ENCODE measurements around the gene TRMT2A.
"Not testable (repeated sequence)": the region's sequence is repeated elsewhere in the genome, so short reads cannot be mapped to it uniquely, and the experiment has no call there.

Gene TRMT2A

DNA sequence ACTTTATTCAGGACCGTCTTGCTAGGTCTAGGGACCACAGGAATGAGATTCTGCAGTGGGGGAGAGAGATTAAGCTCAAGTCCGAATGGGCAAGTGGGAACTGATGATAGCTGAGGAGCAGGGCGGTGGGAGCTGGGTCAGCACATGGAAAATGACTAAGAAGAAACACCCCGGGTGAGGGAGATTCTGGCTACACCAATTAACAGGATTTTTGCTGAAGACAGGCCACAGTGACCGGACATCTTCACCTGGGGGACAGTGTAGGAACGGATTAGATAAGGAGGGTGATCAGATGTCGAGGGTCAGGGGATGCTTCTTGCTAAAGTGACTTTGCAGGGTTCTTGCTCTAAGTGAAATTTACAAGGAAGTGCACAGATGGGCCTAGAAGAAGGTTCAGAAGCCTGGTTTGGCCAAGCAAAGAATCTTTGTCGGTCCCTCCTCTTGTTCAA, 45.5 kb downstream of the TRMT2A start:
- no peak overlapping the region for H3K4me3 ChIP-seq (ENCODE audit: low read length)
- DNase-seq (ENCODE audit: low read depth) = no peak
- TF ChIP-seq, protein P1, sequence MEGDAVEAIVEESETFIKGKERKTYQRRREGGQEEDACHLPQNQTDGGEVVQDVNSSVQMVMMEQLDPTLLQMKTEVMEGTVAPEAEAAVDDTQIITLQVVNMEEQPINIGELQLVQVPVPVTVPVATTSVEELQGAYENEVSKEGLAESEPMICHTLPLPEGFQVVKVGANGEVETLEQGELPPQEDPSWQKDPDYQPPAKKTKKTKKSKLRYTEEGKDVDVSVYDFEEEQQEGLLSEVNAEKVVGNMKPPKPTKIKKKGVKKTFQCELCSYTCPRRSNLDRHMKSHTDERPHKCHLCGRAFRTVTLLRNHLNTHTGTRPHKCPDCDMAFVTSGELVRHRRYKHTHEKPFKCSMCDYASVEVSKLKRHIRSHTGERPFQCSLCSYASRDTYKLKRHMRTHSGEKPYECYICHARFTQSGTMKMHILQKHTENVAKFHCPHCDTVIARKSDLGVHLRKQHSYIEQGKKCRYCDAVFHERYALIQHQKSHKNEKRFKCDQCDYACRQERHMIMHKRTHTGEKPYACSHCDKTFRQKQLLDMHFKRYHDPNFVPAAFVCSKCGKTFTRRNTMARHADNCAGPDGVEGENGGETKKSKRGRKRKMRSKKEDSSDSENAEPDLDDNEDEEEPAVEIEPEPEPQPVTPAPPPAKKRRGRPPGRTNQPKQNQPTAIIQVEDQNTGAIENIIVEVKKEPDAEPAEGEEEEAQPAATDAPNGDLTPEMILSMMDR (IDR thresholded peaks at IDR 0.05; ENCODE audit: insufficient read depth, low read depth, low read length, missing control alignments) = no peak

DNA sequence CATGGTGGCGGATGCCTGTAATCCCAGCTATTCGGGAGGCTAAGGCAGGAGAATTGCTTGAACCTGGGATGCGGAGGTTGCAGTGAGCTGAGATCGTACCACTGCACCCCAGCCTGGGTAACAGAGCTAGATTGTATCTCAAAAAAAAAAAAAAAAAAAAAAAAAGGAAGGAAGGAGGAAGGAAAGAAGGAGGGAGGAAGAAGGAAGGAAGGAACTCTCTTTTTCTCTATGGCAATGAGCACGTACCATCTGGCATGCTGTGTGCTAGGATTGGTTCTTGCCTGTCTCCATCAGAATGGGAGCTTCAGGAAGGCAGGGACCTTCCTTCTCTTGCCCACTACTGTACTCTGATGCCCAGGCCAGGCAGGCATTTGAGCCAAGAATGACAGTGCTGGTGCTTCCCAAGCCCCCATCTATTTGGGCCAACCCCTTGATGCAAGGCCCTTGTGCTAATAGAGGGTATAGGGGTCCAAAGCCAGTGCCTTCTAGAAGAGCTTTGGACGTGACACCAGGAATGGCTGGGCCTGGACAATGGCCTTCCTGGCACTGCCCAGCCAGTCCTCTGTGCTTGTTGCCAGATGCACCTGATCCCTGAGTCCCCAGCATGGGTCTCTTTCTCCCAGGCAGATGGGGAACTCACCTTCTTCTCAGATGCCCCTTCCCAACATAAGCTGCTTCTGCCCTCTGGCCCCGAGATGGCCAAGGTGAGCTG, 47.5 kb downstream of the TRMT2A start:
- DNase-seq (ENCODE audit: low read depth) = no peak
- TF ChIP-seq, protein P1 (IDR thresholded peaks at IDR 0.05; ENCODE audit: insufficient read depth, low read depth, low read length, missing control alignments) = no peak
- H3K4me3 ChIP-seq (ENCODE audit: low read length) = no peak overlapping the region

DNA sequence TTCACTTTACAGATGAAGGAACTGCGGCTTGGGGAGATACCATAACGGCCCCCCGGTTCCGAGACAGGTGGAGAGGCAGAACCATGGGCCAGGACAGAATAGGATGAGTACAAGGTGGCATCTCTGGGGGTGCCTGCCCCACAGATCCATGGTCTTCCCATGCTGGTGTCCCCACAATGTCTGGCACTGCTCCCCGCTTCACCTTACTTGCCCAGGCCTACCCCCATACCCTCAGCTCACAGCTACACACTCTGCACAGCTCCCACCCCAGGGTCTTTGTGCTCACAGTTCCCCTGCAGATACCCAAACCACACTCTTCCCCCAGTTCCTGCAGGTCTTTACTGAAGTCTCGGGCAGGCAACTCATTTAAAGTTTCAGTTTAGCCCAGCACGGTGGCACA, 48.4 kb downstream of the TRMT2A start:
- TF ChIP-seq, protein P1 (IDR thresholded peaks at IDR 0.05; ENCODE audit: insufficient read depth, low read depth, low read length, missing control alignments) = no peak

DNA sequence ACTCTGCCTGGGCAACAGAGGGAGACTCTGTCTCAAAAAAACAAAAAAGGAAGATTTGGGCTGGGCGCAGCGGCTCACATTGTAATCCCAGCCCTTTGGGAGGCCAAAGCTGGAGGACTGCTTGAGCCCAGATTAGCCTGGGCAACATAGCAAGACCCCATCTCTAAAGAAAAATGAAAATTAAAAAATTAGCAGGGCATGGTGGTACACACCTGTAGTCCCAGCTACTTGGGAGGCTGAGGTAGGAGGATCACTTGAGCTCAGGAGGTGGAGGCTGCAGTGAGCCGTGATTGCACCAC, 49.7 kb downstream of the TRMT2A start:
- not testable (repeated sequence) for H3K4me3 ChIP-seq (ENCODE audit: low read length); DNase-seq (ENCODE audit: low read depth)

More for the DNA sequence above, 48.4 kb downstream of the TRMT2A start:
- no peak for DNase-seq (ENCODE audit: low read depth)
- H3K4me3 ChIP-seq (ENCODE audit: low read length) = no peak overlapping the region

DNA sequence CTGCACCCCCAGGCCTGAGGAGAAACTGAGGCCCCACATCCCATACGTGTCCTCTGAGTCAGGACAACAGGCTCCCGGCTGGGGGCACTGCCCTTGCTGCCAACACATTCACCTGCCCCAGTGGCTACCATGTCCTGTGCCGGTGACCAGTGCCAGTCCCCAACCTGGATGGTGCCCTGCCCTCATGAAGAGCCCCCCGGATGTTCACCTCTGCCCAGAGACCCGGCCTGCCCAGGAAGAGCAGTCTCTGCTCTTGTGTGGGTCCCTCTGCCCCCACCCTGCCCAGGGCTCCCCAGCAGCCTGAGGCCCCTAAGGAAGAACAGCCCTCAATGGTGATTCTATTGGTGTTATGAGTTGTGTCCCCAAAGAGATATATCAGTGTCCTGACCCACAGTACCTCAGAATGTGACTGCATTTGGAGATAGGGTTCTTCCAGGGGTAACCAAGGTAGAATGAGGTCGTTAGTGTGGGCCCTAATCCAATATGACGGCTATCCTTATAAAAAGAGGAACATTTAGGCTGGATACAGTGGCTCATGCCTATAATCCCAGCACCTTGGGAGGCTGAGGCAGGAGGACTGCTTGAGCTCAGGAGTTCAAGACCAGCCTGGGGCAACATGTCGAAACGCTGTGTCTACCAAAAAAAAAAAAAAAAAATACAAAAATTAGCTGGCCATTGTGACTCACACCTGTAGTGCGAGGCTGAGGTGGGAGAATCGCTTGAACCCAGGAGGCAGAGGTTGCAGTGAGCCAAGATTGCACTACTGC, 50.2 kb downstream of the TRMT2A start:
- DNase-seq (ENCODE audit: low read depth) = no peak
- TF ChIP-seq, protein P1 (IDR thresholded peaks at IDR 0.05; ENCODE audit: insufficient read depth, low read depth, low read length, missing control alignments) = no peak
- no peak overlapping the region for H3K4me3 ChIP-seq (ENCODE audit: low read length)

DNA sequence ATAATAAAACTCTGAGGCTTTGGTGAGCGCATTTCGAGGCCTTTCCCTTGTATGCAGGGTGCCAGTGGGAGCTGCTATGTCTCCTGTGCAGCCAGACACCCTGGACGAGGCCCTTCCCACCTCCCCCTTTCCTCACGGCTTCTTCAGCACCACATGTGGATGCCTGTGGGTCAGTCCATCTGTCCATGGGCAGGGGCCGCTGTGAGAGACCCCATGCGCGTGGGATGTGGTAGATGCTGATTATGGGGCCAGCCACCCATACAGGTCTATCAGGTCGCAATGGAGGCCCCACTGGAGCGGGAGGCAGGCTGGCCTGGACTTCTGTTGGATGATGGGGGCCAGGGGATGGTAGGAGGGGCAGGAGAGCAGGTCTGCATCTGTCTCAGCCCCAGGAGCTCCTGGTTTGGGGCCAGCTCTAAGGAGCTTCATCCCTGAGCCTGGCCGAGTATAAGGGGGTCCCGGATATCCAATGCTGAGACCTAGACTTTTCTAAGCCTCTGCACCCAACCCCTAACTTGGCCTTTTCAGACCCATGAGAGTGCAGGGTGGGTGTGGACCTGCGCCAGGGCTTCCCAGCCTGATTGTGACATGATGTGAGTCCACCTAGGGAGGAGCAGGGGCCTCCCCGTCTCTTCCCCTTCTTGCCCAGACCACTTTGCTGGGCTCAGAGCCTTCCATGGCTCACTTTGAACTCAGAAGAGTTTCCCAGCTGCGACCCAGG, 51.0 kb downstream of the TRMT2A start:
- no peak for DNase-seq (ENCODE audit: low read depth)
- no peak overlapping the region for H3K4me3 ChIP-seq (ENCODE audit: low read length)
- TF ChIP-seq, protein P1 (IDR thresholded peaks at IDR 0.05; ENCODE audit: insufficient read depth, low read depth, low read length, missing control alignments) = no peak

DNA sequence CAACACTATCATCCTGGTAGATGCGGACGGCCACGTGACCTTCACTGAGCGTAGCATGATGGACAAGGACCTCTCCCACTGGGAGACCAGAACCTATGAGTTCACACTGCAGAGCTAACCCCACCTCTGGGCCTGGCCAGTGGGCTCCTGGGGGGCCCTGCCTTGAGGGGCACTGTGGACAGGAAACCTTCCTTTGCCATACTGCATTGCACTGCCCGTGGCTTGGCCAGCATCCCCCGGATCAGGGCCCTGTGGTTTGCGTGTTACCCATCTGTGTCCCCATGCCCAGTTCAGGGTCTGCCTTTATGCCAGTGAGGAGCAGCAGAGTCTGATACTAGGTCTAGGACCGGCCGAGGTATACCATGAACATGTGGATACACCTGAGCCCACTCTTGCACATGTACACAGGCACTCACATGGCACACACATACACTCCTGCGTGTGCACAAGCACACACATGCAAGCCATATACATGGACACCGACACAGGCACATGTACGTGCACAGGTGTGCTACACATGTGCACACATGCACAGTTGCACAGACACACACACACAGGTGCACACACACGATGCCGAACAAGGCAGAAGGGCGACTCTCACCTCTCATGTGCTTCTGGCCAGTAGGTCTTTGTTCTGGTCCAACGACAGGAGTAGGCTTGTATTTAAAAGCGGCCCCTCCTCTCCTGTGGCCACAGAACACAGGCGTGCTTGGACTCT, 52.3 kb downstream of the TRMT2A start:
- no peak for DNase-seq (ENCODE audit: low read depth)
- H3K4me3 ChIP-seq (ENCODE audit: low read length) = no peak overlapping the region
- TF ChIP-seq, protein P1 (IDR thresholded peaks at IDR 0.05; ENCODE audit: insufficient read depth, low read depth, low read length, missing control alignments) = no peak
